Fibroblast of skin of left biceps (primary cell): Measurements from ENCODE around the gene KRTAP5-3.

Experiments used
- DNase-seq, 2 experiments: peaks; one replicate each; pipeline ENCODE4 v3.0.0-alpha.2; 2013; ENCODE audit warnings: low read depth in 2 of 2

Gene KRTAP5-3

DNA sequence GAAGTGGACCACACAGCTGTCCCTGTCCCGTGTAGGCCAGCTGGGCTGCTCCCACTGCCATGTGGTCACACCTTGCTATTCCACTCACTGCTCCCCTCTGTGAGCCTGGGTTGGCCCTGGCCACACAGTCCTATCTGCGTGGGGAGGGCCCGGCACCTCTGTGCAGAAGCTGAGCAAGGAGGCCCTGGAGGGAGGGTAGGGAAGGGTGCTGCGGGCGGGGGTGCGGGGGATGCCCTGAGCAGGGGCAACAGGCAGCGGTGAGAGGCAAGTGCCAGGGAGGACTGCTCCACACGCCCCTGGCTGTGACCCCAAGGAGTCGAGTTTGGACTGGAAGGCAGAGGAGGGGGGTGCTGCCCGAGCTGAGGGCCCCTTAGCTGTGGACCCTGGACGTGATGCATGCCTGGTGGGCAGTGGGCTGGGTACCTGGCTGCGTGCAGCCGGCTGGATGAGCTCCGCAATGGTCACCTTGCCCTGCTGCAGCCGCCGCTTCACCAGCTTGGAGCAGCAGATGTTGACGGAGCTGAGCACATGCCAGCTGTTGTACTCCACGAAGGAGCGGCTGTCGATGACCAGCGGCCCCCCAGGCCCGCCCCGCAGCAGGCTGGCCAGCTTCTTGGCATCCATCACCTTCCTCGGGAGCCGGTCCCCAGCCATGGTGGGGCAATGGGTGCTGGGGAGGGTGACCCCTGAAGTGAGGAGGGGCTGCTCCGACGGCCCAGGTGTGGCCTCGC, 42.9 kb downstream of the KRTAP5-3 start:
- no peak for DNase-seq

DNA sequence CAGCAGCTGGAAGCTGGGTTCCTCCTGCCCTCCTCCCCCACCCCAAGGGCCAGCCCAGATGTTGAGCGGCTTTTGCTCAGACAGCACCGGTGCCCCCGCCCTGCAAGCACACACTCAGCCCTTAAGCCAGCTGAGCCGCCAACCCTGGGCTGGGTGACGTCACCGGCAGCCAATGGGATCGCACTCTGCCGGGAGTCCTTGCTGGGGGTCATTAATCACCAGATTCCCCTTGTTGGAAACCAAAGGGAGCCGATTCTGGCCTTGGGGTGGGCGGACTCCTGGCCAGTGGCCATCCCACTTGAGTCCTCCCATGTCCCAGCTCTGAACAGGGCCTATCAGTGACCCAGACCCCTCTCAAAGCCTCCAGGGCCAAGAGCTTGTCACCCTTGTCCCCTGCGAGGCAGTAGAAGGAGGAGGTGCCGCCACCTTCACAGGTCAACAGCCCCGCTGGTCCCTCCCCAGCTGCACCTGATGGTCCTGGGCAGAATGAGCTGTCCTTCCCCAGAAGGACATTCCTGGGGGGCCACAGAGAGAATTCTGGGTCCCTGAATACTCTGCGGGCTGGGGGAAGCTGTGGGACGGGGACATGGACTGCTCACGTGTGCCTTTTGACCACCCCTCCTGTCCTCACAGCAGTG, 43.6 kb downstream of the KRTAP5-3 start:
- peak; percentile 56 to 58 for DNase-seq

DNA sequence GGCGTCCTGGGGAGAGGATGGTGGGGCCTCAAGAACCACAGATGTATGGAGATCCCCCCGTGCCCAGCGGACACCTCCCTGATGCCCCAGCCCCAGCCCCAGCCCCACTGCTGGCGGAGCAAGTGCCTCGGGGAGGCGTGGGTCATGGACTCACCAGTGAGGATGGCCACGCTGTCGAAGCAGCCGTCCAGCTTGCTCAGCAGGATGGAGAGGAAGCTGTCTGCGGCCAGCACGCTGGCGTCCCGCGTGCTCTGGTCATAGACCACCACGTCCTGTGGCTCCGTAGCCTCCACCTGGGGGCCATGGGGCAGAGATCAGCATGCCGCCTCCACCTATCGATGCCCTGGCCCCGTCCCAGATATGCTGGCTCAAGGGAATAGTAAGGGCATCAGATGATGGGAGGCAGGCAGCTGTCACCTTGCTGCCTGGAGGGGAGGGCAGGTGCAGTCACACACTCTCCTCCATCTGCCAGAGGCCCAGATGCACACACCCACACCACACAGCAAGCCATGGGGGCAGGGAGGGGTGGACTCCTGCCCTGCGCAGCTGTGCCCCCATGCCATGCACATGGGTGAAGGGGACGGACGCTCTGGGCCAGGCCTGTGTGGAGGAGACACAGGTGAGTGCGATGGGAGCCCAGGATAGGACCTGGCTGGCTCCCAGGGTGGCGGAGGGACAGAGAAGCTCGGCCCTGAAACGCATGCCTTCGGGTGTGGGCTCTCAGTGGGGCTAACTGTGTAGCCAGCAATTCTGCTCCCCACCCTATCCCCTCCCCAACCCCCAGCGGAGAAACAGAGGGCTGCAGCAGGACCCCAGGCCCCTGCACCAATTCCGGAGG, 44.3 kb downstream of the KRTAP5-3 start:
- no peak for DNase-seq

DNA sequence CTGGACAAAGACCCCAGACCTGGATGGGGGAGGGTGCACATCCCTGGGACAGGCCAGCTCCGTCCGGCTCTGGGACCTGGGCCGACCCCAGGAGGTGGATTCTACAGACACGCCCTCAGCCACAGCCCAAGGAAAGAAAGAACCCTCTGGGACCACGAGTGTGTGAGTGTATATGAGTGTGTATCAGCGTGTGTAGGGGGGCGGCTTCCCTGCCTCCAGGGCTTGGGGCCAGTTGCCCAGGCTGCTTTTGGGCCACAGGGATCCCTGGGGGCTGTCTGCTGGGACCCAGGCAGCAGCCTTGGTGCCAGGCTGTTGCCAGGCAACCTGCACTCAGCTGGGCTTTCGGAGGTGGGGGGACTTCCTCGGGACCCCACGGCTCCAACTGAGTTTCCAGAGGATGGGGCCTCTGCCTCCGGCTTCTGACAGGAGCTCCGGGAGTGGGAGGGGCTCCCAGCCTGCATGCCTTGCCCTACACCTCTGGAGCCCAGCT, 45.1 kb downstream of the KRTAP5-3 start:
- DNase-seq: no peak

DNA sequence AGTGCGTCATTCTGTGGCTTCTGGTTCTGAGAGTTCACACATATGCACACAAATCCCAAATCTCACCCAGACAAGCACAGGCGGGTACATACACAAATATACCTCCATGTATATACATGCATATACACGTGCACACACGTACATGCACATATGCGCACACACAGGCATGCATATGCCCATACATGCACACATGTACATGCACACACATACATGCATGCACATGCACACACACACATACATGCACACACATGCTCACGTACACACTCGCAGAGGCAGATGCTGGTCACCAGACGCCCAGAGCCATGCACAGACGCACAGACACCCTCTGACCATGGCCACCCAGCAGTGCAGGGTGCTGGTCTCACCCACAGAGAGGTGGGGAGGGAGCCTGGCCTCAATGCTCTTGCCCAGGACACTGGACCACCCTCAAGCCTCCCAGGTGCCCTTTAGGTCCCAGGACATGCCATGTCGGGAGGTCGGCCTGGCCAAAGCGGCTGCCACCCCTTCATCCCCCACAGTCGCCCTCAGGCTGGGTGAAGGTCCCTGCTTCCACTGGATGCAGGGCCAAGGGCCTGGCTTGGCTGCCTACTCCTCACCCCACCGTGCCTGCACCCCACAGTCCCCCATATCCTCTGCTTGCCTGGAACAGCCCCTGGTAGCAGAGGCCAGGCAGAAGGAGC, 45.7 kb downstream of the KRTAP5-3 start:
- DNase-seq: no peak

DNA sequence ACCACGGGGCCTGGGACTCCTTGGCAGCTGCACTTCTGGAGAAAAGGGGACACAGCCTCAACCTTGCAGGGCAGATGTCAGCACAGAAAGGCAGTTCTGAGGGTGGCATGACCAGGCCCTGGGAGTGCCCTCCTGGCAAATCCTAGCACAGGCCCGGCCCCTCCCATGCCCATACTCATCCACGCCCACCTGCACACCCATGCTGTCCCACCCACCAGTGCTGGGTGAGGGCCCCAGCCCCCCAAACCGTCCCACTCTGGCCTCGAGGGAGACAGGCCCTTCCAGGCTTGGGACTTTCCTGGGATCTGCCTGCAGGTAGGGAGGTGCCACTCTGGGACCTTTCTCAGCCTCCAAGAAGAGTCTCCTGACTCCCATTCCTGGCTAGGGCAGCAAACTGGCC, 46.3 kb downstream of the KRTAP5-3 start:
- no peak for DNase-seq

DNA sequence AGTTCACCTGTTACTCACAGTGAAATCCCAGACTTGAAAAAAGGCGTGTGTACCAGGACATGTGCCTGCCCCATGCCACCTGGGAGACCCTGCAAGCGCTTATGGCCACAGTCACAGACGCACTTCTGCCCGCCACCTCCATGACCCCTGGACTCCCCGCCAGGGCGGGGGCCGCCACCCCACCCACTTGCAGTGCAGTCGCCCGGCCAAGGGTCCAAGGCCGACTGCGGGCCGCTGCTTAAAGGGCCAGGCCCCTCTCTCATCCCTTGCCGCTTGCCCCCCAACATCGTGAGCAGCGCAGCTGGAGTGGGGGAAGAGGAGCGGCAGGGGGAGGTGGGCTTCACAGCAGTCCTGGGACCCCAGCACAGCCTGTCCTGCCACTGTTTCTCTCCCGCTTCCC, 47.0 kb downstream of the KRTAP5-3 start:
- no peak for DNase-seq

DNA sequence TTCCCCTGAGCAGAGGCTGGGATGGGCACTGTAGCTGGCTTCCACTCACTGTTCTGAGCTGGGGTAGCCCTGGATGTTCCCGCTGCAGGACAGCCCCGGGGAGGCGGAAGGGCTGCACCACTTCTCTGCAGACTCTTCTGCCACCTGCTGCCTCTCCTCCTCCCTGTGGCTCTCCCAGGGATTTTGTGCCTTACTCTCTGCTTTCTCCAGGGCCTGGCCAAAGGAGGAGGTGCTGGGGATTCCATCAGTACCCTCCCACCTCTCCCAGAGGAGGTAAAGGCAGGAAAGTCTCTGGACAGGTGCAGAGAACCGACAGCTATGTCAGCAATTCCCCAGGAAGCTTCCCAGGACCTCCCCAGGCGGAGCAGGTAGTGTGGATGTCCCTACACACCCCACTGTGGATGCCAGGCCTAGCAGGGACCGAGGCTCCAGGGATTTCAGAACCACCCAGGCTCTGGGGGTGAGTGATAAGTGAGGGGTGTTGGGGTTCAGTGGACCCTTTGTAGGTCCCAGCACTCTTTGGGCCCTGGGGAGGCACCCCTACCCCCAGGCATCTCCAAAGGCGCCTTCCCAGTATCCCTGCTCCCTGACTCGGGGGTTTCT, 47.5 kb downstream of the KRTAP5-3 start:
- DNase-seq: no peak

DNA sequence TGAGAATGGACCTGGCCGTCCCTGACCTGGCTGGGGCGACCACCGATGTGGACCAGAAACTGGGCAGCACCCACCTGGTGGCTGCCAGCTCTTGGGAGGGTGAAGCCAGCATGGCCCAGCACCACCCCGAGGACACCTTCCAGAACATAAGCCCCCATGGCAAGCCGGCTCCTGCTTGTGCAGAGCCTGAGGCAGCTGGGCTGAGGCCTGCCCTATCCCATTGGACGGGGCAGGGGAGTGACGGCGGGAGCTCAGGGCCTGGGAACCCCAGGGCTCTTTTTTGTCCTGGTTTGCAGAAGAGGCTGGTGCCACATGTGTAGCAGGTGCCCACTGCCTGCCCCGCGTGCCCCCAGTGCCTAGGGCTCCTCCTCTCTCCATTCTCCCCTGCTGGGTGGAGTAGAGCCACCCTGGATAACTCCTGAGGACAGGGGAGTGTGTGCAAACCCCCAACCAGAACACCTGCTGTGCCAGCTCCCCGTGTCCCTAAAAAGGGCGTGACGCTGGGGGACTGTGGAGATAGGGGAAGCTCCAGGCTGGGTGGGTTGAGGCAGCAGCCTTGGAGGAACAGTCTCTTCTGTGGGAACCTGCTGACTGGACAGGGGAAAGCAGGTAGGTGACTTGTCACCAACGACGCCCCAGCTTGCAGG, 48.1 kb downstream of the KRTAP5-3 start:
- no peak for DNase-seq

DNA sequence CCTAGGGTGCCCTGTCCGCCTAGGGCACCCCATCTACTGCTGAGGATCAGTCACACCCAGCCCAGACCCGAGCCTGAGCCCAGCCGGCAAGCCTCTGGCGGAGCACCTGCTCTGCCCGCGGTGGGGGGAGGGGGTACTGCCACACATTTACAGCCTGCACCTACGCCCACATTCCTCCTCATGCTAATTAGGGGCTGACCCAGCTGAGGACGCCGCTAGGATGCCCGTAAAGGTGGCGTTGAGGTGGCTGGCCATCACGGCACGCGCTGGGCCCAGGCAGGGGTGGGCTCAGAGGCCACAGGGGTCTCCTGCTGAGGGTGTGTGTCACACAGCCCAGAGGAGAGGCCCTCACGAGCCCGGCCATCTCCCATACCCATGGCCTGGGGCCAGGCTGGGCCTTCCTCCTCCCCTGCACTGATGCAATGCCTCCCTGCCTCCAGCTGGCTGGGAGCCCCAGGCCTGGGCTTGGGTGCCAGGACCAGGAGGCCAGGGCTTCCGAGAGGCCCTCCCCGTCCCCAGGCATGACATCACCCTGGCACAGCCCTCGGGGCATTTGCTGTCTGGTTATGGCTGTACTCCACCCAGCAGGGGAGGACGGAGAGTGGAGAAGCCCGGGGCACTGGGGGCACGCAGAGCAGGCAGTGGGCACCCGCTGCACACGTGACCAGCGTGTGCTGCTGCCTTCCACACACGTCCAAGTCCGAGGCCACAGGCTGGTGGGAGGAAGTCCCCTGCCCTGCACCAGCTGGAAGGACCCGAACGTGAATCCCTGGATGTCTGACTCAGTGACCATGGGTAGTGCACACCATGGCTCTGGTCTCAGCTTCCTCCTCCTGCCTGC, 48.9 kb downstream of the KRTAP5-3 start:
- DNase-seq: no peak

DNA sequence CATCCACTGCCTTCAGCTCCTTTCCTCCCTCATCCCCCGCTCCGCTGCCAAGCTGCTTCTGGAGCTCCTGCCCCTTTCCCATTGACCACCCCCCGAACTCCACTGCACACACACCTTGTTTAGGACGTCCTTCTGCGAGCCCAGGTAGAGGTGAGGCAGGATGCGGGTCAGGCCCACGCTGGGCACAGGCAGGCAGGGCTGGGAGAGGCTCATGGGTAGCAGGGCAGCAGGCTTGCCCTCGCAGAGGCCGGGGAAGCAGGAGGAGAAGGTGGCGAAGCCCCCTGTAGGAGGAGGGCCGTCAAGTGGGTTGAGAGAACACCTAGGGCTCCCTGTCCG, 49.5 kb downstream of the KRTAP5-3 start:
- DNase-seq: no peak

DNA sequence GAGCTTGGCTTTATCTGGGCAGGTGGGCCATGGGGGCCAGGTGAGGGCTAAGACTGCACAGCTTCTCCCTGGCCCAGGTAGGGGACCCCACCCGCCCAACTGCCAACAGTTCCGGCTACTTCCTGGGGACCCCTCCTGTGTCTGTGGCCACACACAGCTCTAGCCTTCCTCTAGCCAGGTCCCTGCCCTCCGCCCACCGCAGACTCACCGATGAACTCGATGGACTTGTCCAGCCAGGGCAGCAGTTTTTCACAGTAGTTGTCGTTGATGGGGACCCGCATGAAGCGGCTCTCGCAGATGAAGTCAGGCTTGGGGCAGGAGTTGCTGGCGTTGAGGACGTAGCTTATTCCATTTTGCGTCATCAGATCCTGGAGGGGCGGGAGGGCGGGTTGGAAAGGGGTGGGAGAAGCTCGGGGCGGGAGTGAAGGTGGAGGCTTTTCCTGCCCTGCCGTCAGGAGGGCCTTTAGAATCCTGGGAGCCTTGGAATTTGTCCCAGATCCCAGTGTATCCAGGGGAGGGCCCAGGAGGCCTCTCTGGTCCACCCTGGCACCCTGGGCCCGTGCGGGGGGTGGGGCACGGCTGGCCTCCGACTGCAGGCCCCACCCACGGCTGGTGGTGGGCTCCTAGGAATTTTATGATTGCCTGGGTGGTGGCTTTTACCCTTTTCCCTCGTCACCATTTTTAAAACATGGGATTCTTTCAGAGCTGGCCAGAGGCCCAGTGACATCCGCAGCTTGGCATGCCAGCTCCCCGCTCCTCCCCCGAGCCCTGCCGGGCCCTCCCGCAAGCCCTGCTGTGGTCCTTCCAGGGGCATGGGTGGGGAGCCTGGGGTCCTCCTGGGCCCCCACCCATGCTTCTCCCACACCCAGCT, 50.1 kb downstream of the KRTAP5-3 start:
- DNase-seq: peak; percentile 35 to 51
